GM21786 (cell line): Measurements from ENCODE around the gene CXCL8.
A peak's percentile ranks its signal among the peaks of the same experiment; 100 is the strongest.
"Not testable (repeated sequence)": the region's sequence is repeated elsewhere in the genome, so short reads cannot be mapped to it uniquely, and the experiment has no call there.

ENCODE experiments used
- ATAC-seq: cut with Tn5 transposase; IDR thresholded peaks from one replicate; pipeline ENCODE4 v1.9.1; 2021; ENCODE audit not compliant: unreplicated experiment

CXCL8 gene

GRCh38 chr4:73743281-73743680, 2.9 kb downstream of the CXCL8 start:
- no peak for ATAC-seq

GRCh38 chr4:73743795-73744194, 3.4 kb downstream of the CXCL8 start:
- no peak for ATAC-seq

GRCh38 chr4:73744203-73744602, 3.8 kb downstream of the CXCL8 start:
- no peak for ATAC-seq

GRCh38 chr4:73750730-73751129, 10.4 kb downstream of the CXCL8 start:
- ATAC-seq, result no peak

- ATAC-seq, result peak; percentile 62
These were observed 10.8 kb downstream of the CXCL8 start for GRCh38 chr4:73751166-73751565.

GRCh38 chr4:73751830-73752229, 11.5 kb downstream of the CXCL8 start:
- no peak for ATAC-seq

- no peak for ATAC-seq
These were observed 12.1 kb downstream of the CXCL8 start for GRCh38 chr4:73752424-73752823.

- no peak for ATAC-seq
These were observed 12.8 kb downstream of the CXCL8 start for GRCh38 chr4:73753215-73753614.

- ATAC-seq, result no peak
These were observed 14.6 kb downstream of the CXCL8 start for GRCh38 chr4:73754934-73755333.

GRCh38 chr4:73759357-73759756, 19.0 kb downstream of the CXCL8 start:
- no peak for ATAC-seq

GRCh38 chr4:73761856-73762255, 21.5 kb downstream of the CXCL8 start:
- ATAC-seq, result no peak

- peak; percentile 61 for ATAC-seq
These were observed 22.0 kb downstream of the CXCL8 start for GRCh38 chr4:73762409-73762808.

GRCh38 chr4:73763877-73764276, 23.5 kb downstream of the CXCL8 start:
- ATAC-seq, result no peak

GRCh38 chr4:73764513-73764912, 24.1 kb downstream of the CXCL8 start:
- no peak for ATAC-seq

GRCh38 chr4:73765296-73765695, 24.9 kb downstream of the CXCL8 start:
- no peak for ATAC-seq

GRCh38 chr4:73770917-73771316, 30.5 kb downstream of the CXCL8 start:
- ATAC-seq, result no peak

GRCh38 chr4:73772363-73772762, 32.0 kb downstream of the CXCL8 start:
- no peak for ATAC-seq

- not testable (repeated sequence) for ATAC-seq
These were observed 34.0 kb downstream of the CXCL8 start for GRCh38 chr4:73774406-73774805.

- ATAC-seq, result no peak
These were observed 36.0 kb downstream of the CXCL8 start for GRCh38 chr4:73776321-73776729.

GRCh38 chr4:73777612-73778011, 37.2 kb downstream of the CXCL8 start:
- no peak for ATAC-seq

- ATAC-seq, result no peak
These were observed 39.9 kb downstream of the CXCL8 start for GRCh38 chr4:73780243-73780642.

GRCh38 chr4:73780834-73781233, 40.5 kb downstream of the CXCL8 start:
- ATAC-seq, result no peak

- no peak for ATAC-seq
These were observed 48.0 kb downstream of the CXCL8 start for GRCh38 chr4:73788411-73788810.
